ENCODE measurements around the gene DDHD1. TPM values are rescaled to one million over a fixed set of nuclear protein-coding genes. Genes with fewer than 3 reads are reported as not detected.
"Not testable (repeated sequence)": the region's sequence is repeated elsewhere in the genome, so short reads cannot be mapped to it uniquely, and the experiment has no call there.

Gene DDHD1
- total RNA-seq, 2 donors from 2014 or later, result 6.5 to 23.6 TPM

- H3K9me3 ChIP-seq, result no peaks in the 10 kb centered on the region
- 97% methylated on average over 2 of the region's 2 CpGs for WGBS
- no peaks in the 10 kb centered on the region for H3K4me1 ChIP-seq (replicated peaks)
- DNase-seq (ENCODE audit: low spot score), result no peak
- no peaks in the 10 kb centered on the region for H3K27me3 ChIP-seq (replicated peaks; ENCODE audit: insufficient read depth)
- H3K4me3 ChIP-seq, result no peak overlapping the region
- no peaks in the 10 kb centered on the region for H3K36me3 ChIP-seq
- intact Hi-C loops (cut with DNase I), result no loop called here
- no peak overlapping the region for H3K27ac ChIP-seq
- no peak for TF ChIP-seq POLR2A (IDR thresholded peaks at IDR 0.05)
- TF ChIP-seq POLR2AphosphoS5 (IDR thresholded peaks at IDR 0.05), result no peak
- TF ChIP-seq CTCF (IDR thresholded peaks at IDR 0.05), result no peak
Measured at GRCh38 chr14:53128303-53129028, 24.7 kb downstream of the DDHD1 start.

GRCh38 chr14:53127832-53128231, 25.3 kb downstream of the DDHD1 start:
- intact Hi-C loops (cut with DNase I), result no loop called here
- WGBS, result 91% methylated on average over 7 of the region's 7 CpGs

GRCh38 chr14:53127151-53127550, 26.0 kb downstream of the DDHD1 start:
- Histone ChIP-seq H3K9me3 (no peaks in the 10 kb centered on the region), H3K36me3 (no peaks in the 10 kb centered on the region), H3K4me3 (no peak overlapping the region), H3K27me3 (replicated peaks; ENCODE audit: insufficient read depth) (no peaks in the 10 kb centered on the region), H3K27ac (no peak overlapping the region), H3K4me1 (replicated peaks) (no peaks in the 10 kb centered on the region)
- intact Hi-C loops (cut with DNase I), result no loop called here
- no peak for DNase-seq (ENCODE audit: low spot score)
- 26% methylated on average over 1 of the region's 1 CpG for WGBS
- no peak for TF ChIP-seq POLR2A (IDR thresholded peaks at IDR 0.05)
- TF ChIP-seq POLR2AphosphoS5 (IDR thresholded peaks at IDR 0.05), result no peak
- no peak for TF ChIP-seq CTCF (IDR thresholded peaks at IDR 0.05)

More at GRCh38 chr14:53127832-53128231, 25.3 kb downstream of the DDHD1 start:
- no peaks in the 10 kb centered on the region for H3K4me1 ChIP-seq (replicated peaks)
- H3K36me3 ChIP-seq, result no peaks in the 10 kb centered on the region
- no peak for DNase-seq (ENCODE audit: low spot score)
- H3K27me3 ChIP-seq (replicated peaks; ENCODE audit: insufficient read depth), result no peaks in the 10 kb centered on the region
- no peak overlapping the region for H3K27ac ChIP-seq
- H3K4me3 ChIP-seq, result no peak overlapping the region
- H3K9me3 ChIP-seq, result no peaks in the 10 kb centered on the region
- TF ChIP-seq CTCF (IDR thresholded peaks at IDR 0.05) (no peak), POLR2A (IDR thresholded peaks at IDR 0.05) (no peak), POLR2AphosphoS5 (IDR thresholded peaks at IDR 0.05) (no peak)

GRCh38 chr14:53126731-53127130, 26.4 kb downstream of the DDHD1 start:
- no peak overlapping the region for H3K4me3 ChIP-seq
- WGBS, result 26% methylated on average over 6 of the region's 6 CpGs
- no peak for DNase-seq (ENCODE audit: low spot score)
- no peak for TF ChIP-seq POLR2A (IDR thresholded peaks at IDR 0.05)
- no peak for TF ChIP-seq CTCF (IDR thresholded peaks at IDR 0.05)
- TF ChIP-seq POLR2AphosphoS5 (IDR thresholded peaks at IDR 0.05), result no peak
- intact Hi-C loops (cut with DNase I), result no loop called here
- no peaks in the 10 kb centered on the region for H3K27me3 ChIP-seq (replicated peaks; ENCODE audit: insufficient read depth)
- no peak overlapping the region for H3K27ac ChIP-seq
- no peaks in the 10 kb centered on the region for H3K4me1 ChIP-seq (replicated peaks)
- no peaks in the 10 kb centered on the region for H3K36me3 ChIP-seq
- no peaks in the 10 kb centered on the region for H3K9me3 ChIP-seq

GRCh38 chr14:53124786-53125185, 28.3 kb downstream of the DDHD1 start:
- intact Hi-C loops (cut with DNase I), result no loop called here
- 48% methylated on average over 3 of the region's 3 CpGs for WGBS

GRCh38 chr14:53121419-53121818, 31.7 kb downstream of the DDHD1 start:
- intact Hi-C loops (cut with DNase I); H3K27me3 ChIP-seq (replicated peaks; ENCODE audit: insufficient read depth); H3K4me3 ChIP-seq; H3K36me3 ChIP-seq; H3K4me1 ChIP-seq (replicated peaks); H3K9me3 ChIP-seq; DNase-seq (ENCODE audit: low spot score); H3K27ac ChIP-seq: not testable (repeated sequence)
- 98% methylated on average over 2 of the region's 2 CpGs for WGBS

More at GRCh38 chr14:53124786-53125185, 28.3 kb downstream of the DDHD1 start:
- no peak overlapping the region for H3K4me3 ChIP-seq
- no peaks in the 10 kb centered on the region for H3K4me1 ChIP-seq (replicated peaks)
- H3K27ac ChIP-seq, result no peak overlapping the region
- no peaks in the 10 kb centered on the region for H3K9me3 ChIP-seq
- no peaks in the 10 kb centered on the region for H3K27me3 ChIP-seq (replicated peaks; ENCODE audit: insufficient read depth)
- TF ChIP-seq CTCF (IDR thresholded peaks at IDR 0.05), result no peak
- TF ChIP-seq POLR2A (IDR thresholded peaks at IDR 0.05), result no peak
- no peak for TF ChIP-seq POLR2AphosphoS5 (IDR thresholded peaks at IDR 0.05)
- no peak for DNase-seq (ENCODE audit: low spot score)
- H3K36me3 ChIP-seq, result no peaks in the 10 kb centered on the region

GRCh38 chr14:53117479-53117878, 35.6 kb downstream of the DDHD1 start:
- 83% methylated on average over 4 of the region's 4 CpGs for WGBS

More at GRCh38 chr14:53117479-53117878, 35.6 kb downstream of the DDHD1 start:
- H3K27ac ChIP-seq; H3K4me1 ChIP-seq (replicated peaks); H3K36me3 ChIP-seq; H3K27me3 ChIP-seq (replicated peaks; ENCODE audit: insufficient read depth); intact Hi-C loops (cut with DNase I); DNase-seq (ENCODE audit: low spot score); H3K9me3 ChIP-seq; H3K4me3 ChIP-seq: not testable (repeated sequence)

Data from prostate gland (tissue), 2 donors.